Gastrocnemius medialis (tissue), 4 donors: ENCODE results near the gene PITX3.

Source experiments
- POLR2A ChIP-seq, 2 donors: fragments of 450-650 bp; IDR thresholded peaks; one replicate each; pipeline ENCODE4 v1.6.1; 2017; ENCODE audit warnings: antibody characterized with exemption in 2 of 2, mild to moderate bottlenecking in 2 of 2, moderate library complexity in 2 of 2
- TF ChIP-seq, protein P1 (sequence below), 5 experiments: fragments of 450-650 bp in 3 of 5; fragments of 200-600 bp in 2 of 5; sonication (generic) in 2 of 5; IDR thresholded peaks in 4 of 5; conservative IDR thresholded peaks in 1 of 5; 1 replicate in 4 of 5; 2 replicates in 1 of 5; pipeline ENCODE4 v1.5.1; 2016 to 2019; ENCODE audit warnings: antibody characterized with exemption in 5 of 5, mild to moderate bottlenecking in 3 of 5, moderate library complexity in 3 of 5

DNA sequence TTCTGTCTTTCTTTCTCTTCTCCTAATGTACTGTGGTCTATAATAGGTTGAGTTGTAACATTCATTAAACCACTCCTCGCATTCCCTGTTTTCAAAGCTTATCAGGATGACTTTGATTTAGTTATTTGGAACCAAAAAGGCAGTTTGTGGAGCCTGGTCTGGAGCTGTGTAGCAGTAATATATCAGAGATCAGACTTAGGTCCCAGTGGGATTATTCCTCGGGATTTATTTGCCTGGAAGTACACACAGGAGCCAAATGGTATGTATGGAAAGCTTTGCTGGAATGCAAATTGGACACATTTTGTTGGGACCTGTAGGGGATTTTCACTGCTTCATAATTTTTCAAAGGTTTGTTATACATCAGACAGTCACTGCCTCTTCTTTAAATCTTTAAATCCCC, 44.9 kb upstream of the PITX3 start:
- TF ChIP-seq, protein P1, sequence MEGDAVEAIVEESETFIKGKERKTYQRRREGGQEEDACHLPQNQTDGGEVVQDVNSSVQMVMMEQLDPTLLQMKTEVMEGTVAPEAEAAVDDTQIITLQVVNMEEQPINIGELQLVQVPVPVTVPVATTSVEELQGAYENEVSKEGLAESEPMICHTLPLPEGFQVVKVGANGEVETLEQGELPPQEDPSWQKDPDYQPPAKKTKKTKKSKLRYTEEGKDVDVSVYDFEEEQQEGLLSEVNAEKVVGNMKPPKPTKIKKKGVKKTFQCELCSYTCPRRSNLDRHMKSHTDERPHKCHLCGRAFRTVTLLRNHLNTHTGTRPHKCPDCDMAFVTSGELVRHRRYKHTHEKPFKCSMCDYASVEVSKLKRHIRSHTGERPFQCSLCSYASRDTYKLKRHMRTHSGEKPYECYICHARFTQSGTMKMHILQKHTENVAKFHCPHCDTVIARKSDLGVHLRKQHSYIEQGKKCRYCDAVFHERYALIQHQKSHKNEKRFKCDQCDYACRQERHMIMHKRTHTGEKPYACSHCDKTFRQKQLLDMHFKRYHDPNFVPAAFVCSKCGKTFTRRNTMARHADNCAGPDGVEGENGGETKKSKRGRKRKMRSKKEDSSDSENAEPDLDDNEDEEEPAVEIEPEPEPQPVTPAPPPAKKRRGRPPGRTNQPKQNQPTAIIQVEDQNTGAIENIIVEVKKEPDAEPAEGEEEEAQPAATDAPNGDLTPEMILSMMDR (IDR thresholded peaks at IDR 0.05 in 4 of 5, conservative IDR thresholded peaks at IDR 0.05 in 1 of 5) = no peak
- TF ChIP-seq POLR2A (IDR thresholded peaks at IDR 0.05) = no peak
